Endothelial cell of umbilical vein (primary cell): ENCODE data around the gene INTS7.

Source experiments
- CTCF ChIP-seq, 2 donors: IDR thresholded peaks; 1 replicate in 1 of 2; 2 replicates in 1 of 2; pipeline ENCODE4 v1.5.1; 2011; ENCODE audit warnings: low read length in 2 of 2, mild to moderate bottlenecking in 2 of 2, moderate library complexity in 2 of 2, control low read depth in 1 of 2, inconsistent platforms in 1 of 2, low read depth in 1 of 2; ENCODE audit not compliant: insufficient read depth in 1 of 2; ENCODE audit errors: extremely low read depth in 1 of 2
- EZH2 ChIP-seq: IDR thresholded peaks from 2 replicates; pipeline ENCODE4 v1.6.1; 2012; ENCODE audit warnings: borderline replicate concordance, low read depth, mild to moderate bottlenecking, moderate library complexity, low read length, inconsistent platforms; ENCODE audit not compliant: severe bottlenecking
- GATA2 ChIP-seq: IDR thresholded peaks from 2 replicates; pipeline ENCODE4 v1.7.0; 2011; ENCODE audit warnings: low read depth, mild to moderate bottlenecking, moderate library complexity, mixed read lengths, low read length; ENCODE audit not compliant: insufficient read length, insufficient read depth
- JUN ChIP-seq: IDR thresholded peaks from 2 replicates; pipeline ENCODE4 v1.6.1; 2011; ENCODE audit warnings: borderline replicate concordance, low read depth; ENCODE audit not compliant: insufficient read length, insufficient read depth
- MAX ChIP-seq: IDR thresholded peaks from 2 replicates; pipeline ENCODE4 v1.6.1; 2011; ENCODE audit not compliant: insufficient read depth, insufficient read length
- MYC ChIP-seq: IDR thresholded peaks from one replicate; pipeline ENCODE4 v1.6.1; 2011; ENCODE audit warnings: mild to moderate bottlenecking, low read depth, low read length
- POLR2A ChIP-seq: IDR thresholded peaks from 2 replicates; pipeline ENCODE4 v1.6.1; 2012; ENCODE audit warnings: low read depth, mild to moderate bottlenecking, control low read depth, low read length
- POLR2AphosphoS5 ChIP-seq: IDR thresholded peaks from 2 replicates; pipeline ENCODE4 v1.6.1; 2012; ENCODE audit warnings: low read depth, mild to moderate bottlenecking, control low read depth, low read length, moderate library complexity; ENCODE audit not compliant: insufficient read depth

GRCh38 chr1:211893260-211893659 is 142.1 kb downstream of the INTS7 start:
- no peak for TF ChIP-seq MAX
- no peak for TF ChIP-seq POLR2A
- TF ChIP-seq CTCF (IDR thresholded peaks at IDR 0.05; ENCODE audit: extremely low read depth in 1 of 2, insufficient read depth in 1 of 2, low read depth in 1 of 2, low read length in 2 of 2): no peak
- no peak for TF ChIP-seq EZH2
- TF ChIP-seq MYC: no peak
- no peak for TF ChIP-seq POLR2AphosphoS5
- TF ChIP-seq JUN: no peak
- no peak for TF ChIP-seq GATA2
